Measurements from ENCODE around the gene RSBN1L.

DNA sequence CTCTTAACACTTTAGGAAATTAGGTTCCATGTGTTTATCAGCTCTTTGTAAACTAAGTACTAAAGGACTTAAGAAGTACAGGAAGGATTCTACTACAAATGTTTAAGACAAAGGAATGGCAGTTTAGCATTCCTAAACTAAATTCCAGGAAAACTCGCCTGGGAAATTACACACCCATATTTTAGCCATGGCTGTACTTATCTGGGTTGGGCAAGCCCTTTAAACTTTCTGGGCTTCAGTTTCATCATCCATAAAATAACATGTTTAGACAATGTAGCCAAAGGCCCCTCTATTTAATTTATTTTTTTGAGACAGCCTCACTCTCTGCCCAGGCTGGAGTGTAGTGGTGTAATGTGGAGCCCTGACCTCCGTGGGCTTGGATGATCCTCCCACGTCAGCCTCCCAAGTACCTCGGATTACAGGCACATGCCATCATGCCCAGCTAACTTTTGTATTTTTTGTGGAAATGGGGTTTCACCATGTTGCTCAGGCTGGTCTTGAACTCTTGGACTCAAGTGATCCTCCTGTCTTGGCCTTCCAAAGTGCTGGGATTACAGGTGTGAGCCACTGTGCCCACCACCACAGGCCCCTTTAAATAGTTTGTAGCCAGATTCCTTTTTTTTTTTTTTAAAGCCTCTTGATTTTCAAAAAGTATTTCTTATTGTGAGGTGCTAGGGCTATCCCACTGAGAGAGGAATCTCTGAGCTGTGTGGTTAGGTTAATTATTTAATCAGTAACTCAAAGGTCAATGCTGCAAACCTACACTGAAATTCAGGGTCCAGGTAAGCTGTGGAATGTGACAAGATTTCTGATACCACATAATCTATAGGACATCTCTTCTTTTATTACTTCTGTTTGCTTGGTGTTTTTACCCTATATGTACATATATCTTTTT, 69.9 kb downstream of the RSBN1L start:
- TF ChIP-seq POLR2A (IDR thresholded peaks at IDR 0.05), result no peak
- TF ChIP-seq, protein P1, sequence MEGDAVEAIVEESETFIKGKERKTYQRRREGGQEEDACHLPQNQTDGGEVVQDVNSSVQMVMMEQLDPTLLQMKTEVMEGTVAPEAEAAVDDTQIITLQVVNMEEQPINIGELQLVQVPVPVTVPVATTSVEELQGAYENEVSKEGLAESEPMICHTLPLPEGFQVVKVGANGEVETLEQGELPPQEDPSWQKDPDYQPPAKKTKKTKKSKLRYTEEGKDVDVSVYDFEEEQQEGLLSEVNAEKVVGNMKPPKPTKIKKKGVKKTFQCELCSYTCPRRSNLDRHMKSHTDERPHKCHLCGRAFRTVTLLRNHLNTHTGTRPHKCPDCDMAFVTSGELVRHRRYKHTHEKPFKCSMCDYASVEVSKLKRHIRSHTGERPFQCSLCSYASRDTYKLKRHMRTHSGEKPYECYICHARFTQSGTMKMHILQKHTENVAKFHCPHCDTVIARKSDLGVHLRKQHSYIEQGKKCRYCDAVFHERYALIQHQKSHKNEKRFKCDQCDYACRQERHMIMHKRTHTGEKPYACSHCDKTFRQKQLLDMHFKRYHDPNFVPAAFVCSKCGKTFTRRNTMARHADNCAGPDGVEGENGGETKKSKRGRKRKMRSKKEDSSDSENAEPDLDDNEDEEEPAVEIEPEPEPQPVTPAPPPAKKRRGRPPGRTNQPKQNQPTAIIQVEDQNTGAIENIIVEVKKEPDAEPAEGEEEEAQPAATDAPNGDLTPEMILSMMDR (IDR thresholded peaks at IDR 0.05), result no peak

Measured in vagina (tissue), 2 donors.